ENCODE data around the gene GRK5. TPM values are rescaled to one million over a fixed set of nuclear protein-coding genes. Genes with fewer than 3 reads are reported as not detected.

The GRK5 gene
- total RNA-seq, 2 experiments from 2014 or later, result 21.2 to 24.8 TPM

DNA sequence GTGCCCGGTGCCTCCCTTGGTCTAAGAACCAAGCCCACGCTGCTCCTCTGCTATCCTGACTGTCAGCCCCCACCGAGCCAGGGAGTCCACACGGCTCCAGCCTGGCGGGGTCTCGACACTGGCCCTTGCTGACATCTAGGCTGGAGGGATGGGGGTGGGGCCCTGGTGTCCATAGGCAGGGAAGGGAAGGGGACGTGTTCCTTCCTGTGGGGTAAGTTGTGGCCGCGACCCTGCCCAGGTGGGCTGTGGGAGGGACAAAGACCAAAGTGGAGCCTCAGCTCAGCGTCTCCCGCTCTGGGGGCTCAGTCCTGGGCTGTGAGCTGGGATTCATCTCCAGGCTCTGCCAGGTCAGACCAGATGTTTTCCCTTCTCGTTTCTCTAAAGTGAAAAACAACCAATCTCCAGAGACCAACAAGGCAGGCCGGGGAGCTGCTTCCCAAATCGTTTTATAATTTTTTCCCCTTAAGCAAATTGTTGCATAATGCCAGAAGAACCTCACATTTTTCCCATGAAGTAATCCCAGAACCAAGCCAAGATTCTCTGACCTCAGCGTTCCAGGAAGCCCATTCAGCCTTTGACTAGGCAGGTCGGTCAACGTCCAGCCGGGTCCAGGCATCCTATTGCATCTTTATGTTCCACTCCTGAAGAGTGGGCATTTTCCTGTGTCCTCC lies 233.9 kb downstream of the GRK5 start:
- intact Hi-C loops (cut with DNase I, micrococcal nuclease), result loop anchor here in 1 of 2 experiments (5.0 kb wide), 1 partner anchor 36 kb away; no protein-coding TSS in a partner anchor
- H3K4me3 Mint-ChIP-seq, result no peak overlapping the region
- no peak for ATAC-seq
- peaks cover 2% of the 10 kb centered on the region for H3K36me3 Mint-ChIP-seq (ENCODE audit: low read depth)
- peaks cover 6% of the 10 kb centered on the region for H3K4me1 Mint-ChIP-seq
- CTCF ChIA-PET, result interaction anchor here (0.9 to 1.9 kb wide), 2 partner anchors 11 to 234 kb away, joined by 4 to 6 read pairs; partner anchors contain the start of gene GRK5
- POLR2A ChIA-PET, result no interaction called here
- H3K27ac Mint-ChIP-seq, result no peak overlapping the region
- no peak for DNase-seq
- H3K9me3 Mint-ChIP-seq (ENCODE audit: low read depth), result no peaks in the 10 kb centered on the region
- H3K27me3 Mint-ChIP-seq, result no peaks in the 10 kb centered on the region

DNA sequence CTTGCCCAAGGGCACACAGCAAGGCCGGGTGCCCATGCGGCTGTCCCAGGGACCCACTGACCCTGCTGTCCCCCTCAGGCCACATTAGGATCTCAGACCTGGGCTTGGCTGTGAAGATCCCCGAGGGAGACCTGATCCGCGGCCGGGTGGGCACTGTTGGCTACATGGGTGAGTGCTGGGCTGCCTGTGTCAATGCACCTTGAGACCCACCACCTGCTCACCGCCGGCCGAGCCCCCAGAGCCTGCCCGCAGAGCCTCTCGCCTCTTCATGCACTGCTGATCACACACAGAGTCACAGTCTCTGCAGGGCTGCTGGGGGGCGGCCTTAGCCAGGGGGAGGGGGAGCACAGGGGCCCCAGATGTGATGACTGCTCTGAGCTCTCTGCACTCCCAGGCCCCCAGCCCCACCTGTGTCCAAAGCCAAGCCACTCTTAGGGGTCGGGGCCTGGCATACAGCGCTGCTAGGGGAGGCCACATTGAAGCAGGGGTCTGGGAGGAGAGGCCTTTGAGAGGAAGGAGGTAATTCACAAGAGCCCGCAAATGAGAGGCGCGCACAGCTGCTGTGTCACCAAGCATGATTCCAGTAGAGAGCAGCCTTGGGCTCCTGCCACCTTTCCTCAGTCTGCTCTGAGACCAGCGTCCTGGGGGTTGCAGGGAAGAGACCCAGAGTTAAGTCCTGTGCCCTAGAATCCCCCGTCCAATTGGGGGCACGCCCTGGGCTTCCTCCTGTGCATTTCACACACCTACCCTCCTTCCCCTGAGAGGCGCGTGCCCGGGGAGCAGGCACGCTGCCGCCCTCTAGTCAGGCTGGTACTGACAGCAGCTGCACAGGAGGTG lies 234.8 kb downstream of the GRK5 start:
- no peak for ATAC-seq
- Mint-ChIP-seq H3K4me3 (no peak overlapping the region), H3K27ac (no peak overlapping the region), H3K36me3 (ENCODE audit: low read depth) (peaks cover 2% of the 10 kb centered on the region), H3K4me1 (peaks cover 6% of the 10 kb centered on the region), H3K9me3 (ENCODE audit: low read depth) (no peaks in the 10 kb centered on the region), H3K27me3 (no peaks in the 10 kb centered on the region)
- DNase-seq, result no peak
- intact Hi-C loops (cut with DNase I, micrococcal nuclease), result loop anchor here in 1 of 2 experiments (5.0 kb wide), 1 partner anchor 35 kb away; no protein-coding TSS in a partner anchor
- CTCF ChIA-PET, result interaction anchor here (1.3 to 1.9 kb wide), 2 partner anchors 14 to 235 kb away, joined by 3 to 6 read pairs; partner anchors contain the start of gene GRK5
- POLR2A ChIA-PET, result interaction anchor here (0.6 kb wide), 1 partner anchor 29 kb away, joined by 4 read pairs; no protein-coding TSS in a partner anchor

GRCh38 chr10:119442758-119443060 lies 235.3 kb downstream of the GRK5 start:
- Mint-ChIP-seq H3K27ac (no peak overlapping the region), H3K36me3 (ENCODE audit: low read depth) (peaks cover 2% of the 10 kb centered on the region), H3K9me3 (ENCODE audit: low read depth) (no peaks in the 10 kb centered on the region), H3K4me3 (no peak overlapping the region), H3K4me1 (peaks cover 6% of the 10 kb centered on the region), H3K27me3 (no peaks in the 10 kb centered on the region)
- no peak for DNase-seq
- no peak for ATAC-seq
- intact Hi-C loops (cut with DNase I, micrococcal nuclease), result loop anchor here in 1 of 2 experiments (5.0 kb wide), 1 partner anchor 35 kb away; no protein-coding TSS in a partner anchor
- ChIA-PET CTCF (interaction anchor here (0.7 to 4.0 kb wide), 6 partner anchors 14 to 243 kb away, joined by 3 to 58 read pairs (median 4); partner anchors contain the start of gene GRK5), POLR2A (no interaction called here)

- H3K4me3 Mint-ChIP-seq, result no peak overlapping the region
- intact Hi-C loops (cut with DNase I, micrococcal nuclease), result loop anchor here in 1 of 2 experiments (5.0 kb wide), 1 partner anchor 34 kb away; no protein-coding TSS in a partner anchor
- DNase-seq, result no peak
- ChIA-PET POLR2A (no interaction called here), CTCF (interaction anchor here (0.7 to 4.0 kb wide), 7 partner anchors 13 to 244 kb away, joined by 3 to 58 read pairs (median 3); partner anchors contain the start of gene GRK5)
- H3K27me3 Mint-ChIP-seq, result no peaks in the 10 kb centered on the region
- no peak for ATAC-seq
- H3K9me3 Mint-ChIP-seq (ENCODE audit: low read depth), result no peaks in the 10 kb centered on the region
- peaks cover 6% of the 10 kb centered on the region for H3K4me1 Mint-ChIP-seq
- H3K36me3 Mint-ChIP-seq (ENCODE audit: low read depth), result no peaks in the 10 kb centered on the region
- no peak overlapping the region for H3K27ac Mint-ChIP-seq
Observed at GRCh38 chr10:119443441-119443840, 236.1 kb downstream of the GRK5 start.

GRCh38 chr10:119443970-119444660 lies 236.7 kb downstream of the GRK5 start:
- no peaks in the 10 kb centered on the region for H3K27me3 Mint-ChIP-seq
- ATAC-seq, result no peak
- no peak overlapping the region for H3K4me3 Mint-ChIP-seq
- intact Hi-C loops (cut with DNase I, micrococcal nuclease), result loop anchor here in 1 of 2 experiments (5.0 kb wide), 1 partner anchor 33 kb away; no protein-coding TSS in a partner anchor
- no peak overlapping the region for H3K27ac Mint-ChIP-seq
- H3K9me3 Mint-ChIP-seq (ENCODE audit: low read depth), result no peaks in the 10 kb centered on the region
- no peaks in the 10 kb centered on the region for H3K36me3 Mint-ChIP-seq (ENCODE audit: low read depth)
- ChIA-PET CTCF (interaction anchor here (0.5 to 4.0 kb wide), 15 partner anchors 11 to 412 kb away, joined by 3 to 58 read pairs (median 5); partner anchors contain the start of gene GRK5), POLR2A (no interaction called here)
- no peak for DNase-seq
- peaks cover 6% of the 10 kb centered on the region for H3K4me1 Mint-ChIP-seq

GRCh38 chr10:119444866-119445265 lies 237.5 kb downstream of the GRK5 start:
- no peak overlapping the region for H3K27ac Mint-ChIP-seq
- ChIA-PET CTCF (interaction anchor here (0.5 to 4.0 kb wide), 30 partner anchors 8 to 423 kb away, joined by 3 to 58 read pairs (median 3); partner anchors contain the start of genes GRK5 and RGS10), POLR2A (interaction anchor here (1.0 kb wide), 1 partner anchor 246 kb away, joined by 3 read pairs; no protein-coding TSS in a partner anchor)
- H3K4me1 Mint-ChIP-seq, result peaks cover 6% of the 10 kb centered on the region
- H3K4me3 Mint-ChIP-seq, result no peak overlapping the region
- DNase-seq (no peak), ATAC-seq (no peak)
- no peaks in the 10 kb centered on the region for H3K36me3 Mint-ChIP-seq (ENCODE audit: low read depth)
- H3K9me3 Mint-ChIP-seq (ENCODE audit: low read depth), result no peaks in the 10 kb centered on the region
- no peaks in the 10 kb centered on the region for H3K27me3 Mint-ChIP-seq
- intact Hi-C loops (cut with DNase I, micrococcal nuclease), result loop anchor here (1.0 to 5.0 kb wide), 8 partner anchors 32 to 306 kb away; partner anchors contain the start of genes GRK5 (in 1 of the 2), PRDX3 (in 1 of the 2) and RGS10 (in 1 of the 2)

- DNase-seq (peak; percentile 93), ATAC-seq (peak; percentile 90)
- Mint-ChIP-seq H3K4me1 (peaks cover 6% of the 10 kb centered on the region), H3K36me3 (ENCODE audit: low read depth) (no peaks in the 10 kb centered on the region), H3K27ac (no peak overlapping the region), H3K4me3 (no peak overlapping the region), H3K27me3 (no peaks in the 10 kb centered on the region), H3K9me3 (ENCODE audit: low read depth) (no peaks in the 10 kb centered on the region)
- CTCF ChIA-PET, result interaction anchor here (0.5 to 4.0 kb wide), 32 partner anchors 8 to 424 kb away, joined by 3 to 58 read pairs (median 3); partner anchors contain the start of genes GRK5 and RGS10
- POLR2A ChIA-PET, result interaction anchor here (1.0 kb wide), 1 partner anchor 246 kb away, joined by 3 read pairs; no protein-coding TSS in a partner anchor
- intact Hi-C loops (cut with DNase I, micrococcal nuclease), result loop anchor here (1.0 to 5.0 kb wide), 7 partner anchors 44 to 306 kb away; partner anchors contain the start of genes GRK5 (in 1 of the 2), PRDX3 (in 1 of the 2) and RGS10 (in 1 of the 2)
Observed at GRCh38 chr10:119445311-119445934, 238.1 kb downstream of the GRK5 start.

DNA sequence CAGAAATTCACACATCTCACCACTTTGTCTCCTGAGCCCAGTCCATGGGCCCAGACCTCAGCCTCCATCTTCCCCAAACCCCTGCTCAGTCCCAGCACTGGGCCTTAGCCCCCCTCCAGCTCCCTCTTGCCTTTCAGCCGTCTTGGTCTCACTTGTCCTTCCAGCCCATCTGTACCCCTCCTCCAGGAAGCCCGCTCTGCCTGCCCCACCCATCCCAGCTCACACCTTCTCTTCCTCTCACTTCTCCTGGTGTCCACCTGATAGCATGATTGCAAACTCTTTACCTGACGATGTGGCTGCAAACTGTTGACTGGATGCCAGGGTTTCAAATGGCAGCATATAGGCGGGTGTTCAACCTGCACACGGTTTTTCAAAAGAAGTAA lies 238.6 kb downstream of the GRK5 start:
- Mint-ChIP-seq H3K4me3 (no peak overlapping the region), H3K36me3 (ENCODE audit: low read depth) (no peaks in the 10 kb centered on the region), H3K27ac (no peak overlapping the region), H3K4me1 (peaks cover 6% of the 10 kb centered on the region), H3K27me3 (no peaks in the 10 kb centered on the region), H3K9me3 (ENCODE audit: low read depth) (no peaks in the 10 kb centered on the region)
- ATAC-seq (no peak), DNase-seq (no peak)
- intact Hi-C loops (cut with DNase I, micrococcal nuclease), result loop anchor here (1.0 to 5.0 kb wide), 7 partner anchors 43 to 307 kb away; partner anchors contain the start of genes GRK5 (in 1 of the 2), PRDX3 (in 1 of the 2) and RGS10 (in 1 of the 2)
- ChIA-PET POLR2A (interaction anchor here (1.0 kb wide), 1 partner anchor 247 kb away, joined by 3 read pairs; no protein-coding TSS in a partner anchor), CTCF (interaction anchor here (0.5 to 4.0 kb wide), 22 partner anchors 11 to 414 kb away, joined by 3 to 58 read pairs (median 4); partner anchors contain the start of genes GRK5 and RGS10)

- ATAC-seq (no peak), DNase-seq (no peak)
- no peaks in the 10 kb centered on the region for H3K9me3 Mint-ChIP-seq (ENCODE audit: low read depth)
- intact Hi-C loops (cut with DNase I, micrococcal nuclease), result loop anchor here in 1 of 2 experiments (5.0 kb wide), 1 partner anchor 96 kb away; the partner anchor contains the start of gene RGS10
- no peaks in the 10 kb centered on the region for H3K27me3 Mint-ChIP-seq
- no peaks in the 10 kb centered on the region for H3K36me3 Mint-ChIP-seq (ENCODE audit: low read depth)
- H3K4me3 Mint-ChIP-seq, result no peak overlapping the region
- CTCF ChIA-PET, result interaction anchor here (0.5 to 4.0 kb wide), 8 partner anchors 10 to 370 kb away, joined by 3 to 58 read pairs (median 4); no protein-coding TSS in a partner anchor
- POLR2A ChIA-PET, result no interaction called here
- H3K27ac Mint-ChIP-seq, result no peak overlapping the region
- peaks cover 6% of the 10 kb centered on the region for H3K4me1 Mint-ChIP-seq
Observed at GRCh38 chr10:119446441-119447277, 239.3 kb downstream of the GRK5 start.

Data from activated CD4-positive, alpha-beta T cell treated with anti-CD3 and anti-CD28 coated beads for 36 hours (primary cell).